TTC549 (cell line): Measurements from ENCODE around the gene UBXN10.

Source experiments
- FAIRE-seq: peaks from 2 replicates; lab custom pipeline; 2012; peaks lifted over from hg19 to GRCh38; lab: Jason Lieb, UNC

The UBXN10 gene

GRCh38 chr1:20151906-20152598 is 33.8 kb upstream of the UBXN10 start:
- no peak for FAIRE-seq

DNA sequence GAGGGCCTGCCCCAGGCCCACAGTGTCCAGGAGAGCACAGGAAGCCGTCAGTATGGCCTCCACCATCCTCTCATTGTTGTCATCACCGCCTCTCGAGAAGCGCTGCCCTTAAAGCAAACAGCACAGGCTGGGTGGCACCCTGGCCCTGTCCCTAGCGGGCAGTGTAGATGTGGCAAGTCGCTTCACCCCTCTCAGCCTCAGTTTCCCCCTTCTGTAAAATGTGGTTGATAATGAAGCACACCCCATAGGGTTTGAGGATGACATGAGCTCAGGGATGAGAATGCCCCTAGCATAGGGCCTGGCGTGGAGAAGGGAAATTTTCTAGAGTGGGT is 33.3 kb upstream of the UBXN10 start:
- no peak for FAIRE-seq

DNA sequence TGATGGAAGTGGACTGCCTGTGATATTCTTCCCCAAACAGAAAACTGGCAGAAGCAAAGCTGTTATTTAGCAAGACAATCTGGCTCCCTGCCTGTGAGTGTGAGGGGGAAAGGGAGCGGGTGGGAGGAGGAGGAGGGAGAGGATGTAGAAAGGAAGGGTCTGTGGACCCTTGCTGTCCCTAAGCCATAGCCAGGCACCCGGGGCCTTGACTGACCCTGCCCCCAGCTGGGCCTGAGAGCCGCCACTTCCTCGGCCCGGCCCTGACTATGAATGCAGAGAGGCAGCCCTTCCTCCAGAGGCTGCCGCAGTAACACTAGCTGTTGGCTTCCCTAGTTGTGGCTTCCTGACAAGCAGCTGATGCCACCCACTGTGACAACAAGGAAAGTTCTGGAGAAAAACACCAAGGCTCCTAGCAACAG is 32.9 kb upstream of the UBXN10 start:
- no peak for FAIRE-seq

DNA sequence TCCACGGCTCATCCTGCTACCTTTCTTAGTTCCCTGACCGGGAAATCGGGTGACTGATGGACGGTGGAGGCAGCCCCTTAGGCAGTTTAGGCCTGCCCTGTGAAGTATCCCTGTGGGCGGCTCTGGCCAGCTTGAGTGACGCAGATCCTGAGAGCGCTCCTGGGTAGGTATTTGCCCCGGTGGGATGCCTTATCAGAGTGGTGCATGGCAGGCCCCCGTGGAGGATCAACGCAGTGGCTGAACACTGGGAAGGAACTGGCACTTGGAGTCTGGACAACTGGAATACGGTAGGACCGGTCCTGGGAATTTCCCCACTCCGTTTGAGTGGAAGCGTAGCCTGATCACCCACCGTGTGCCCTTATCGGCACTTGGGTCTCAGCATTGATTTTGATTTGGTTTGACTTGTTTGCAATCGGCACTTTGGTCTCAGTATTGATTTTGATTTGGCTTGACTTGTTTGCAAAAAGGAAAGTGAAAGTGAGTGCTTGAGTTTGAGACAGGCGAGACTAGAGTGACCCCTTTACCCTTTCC is 31.5 kb upstream of the UBXN10 start:
- FAIRE-seq = no peak

- no peak for FAIRE-seq
These were observed 27.4 kb upstream of the UBXN10 start for GRCh38 chr1:20158358-20159070.

DNA sequence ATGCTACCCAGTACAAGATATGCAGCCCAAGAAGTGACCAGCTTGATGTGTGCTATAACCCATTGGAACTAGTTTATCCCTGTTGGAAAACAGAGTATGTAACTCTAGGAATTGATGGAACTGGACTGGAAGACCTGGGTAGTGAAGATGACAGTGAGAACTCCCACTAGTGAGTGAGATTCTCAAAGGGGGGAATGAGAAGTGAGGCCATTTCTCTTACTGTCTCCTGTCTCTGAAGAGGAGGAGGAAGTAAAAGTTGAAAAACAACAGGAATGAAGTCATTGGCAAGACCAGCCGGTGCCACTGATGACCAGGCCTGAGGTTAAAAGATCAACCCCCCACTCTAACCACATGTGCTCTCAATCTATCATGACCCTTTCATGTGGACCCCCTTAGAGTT is 25.9 kb upstream of the UBXN10 start:
- no peak for FAIRE-seq

DNA sequence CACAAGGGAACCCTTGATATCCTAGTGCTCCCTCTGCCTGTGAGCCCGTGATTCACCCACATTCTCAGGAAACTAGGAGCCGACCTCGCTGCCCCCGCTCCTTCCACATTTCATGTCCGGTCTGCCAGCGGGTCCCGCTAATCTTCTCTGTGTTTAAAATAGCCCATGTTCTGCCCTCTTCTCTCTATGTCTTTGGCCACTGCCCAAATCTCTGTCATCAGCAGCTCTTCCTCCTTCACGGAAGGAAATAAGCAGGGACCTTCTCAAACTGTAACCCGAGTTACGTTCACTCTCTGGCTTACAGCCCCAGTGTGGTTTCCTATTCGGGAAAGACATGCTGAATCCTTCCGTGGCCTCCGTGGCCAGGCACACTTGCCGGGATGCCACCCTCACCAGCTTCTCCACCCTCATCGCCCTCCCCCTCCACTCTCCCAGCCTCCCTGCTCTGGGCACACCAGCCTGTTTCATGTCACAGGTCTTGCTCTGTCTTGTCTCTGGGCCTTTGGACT is 21.1 kb upstream of the UBXN10 start:
- no peak for FAIRE-seq

DNA sequence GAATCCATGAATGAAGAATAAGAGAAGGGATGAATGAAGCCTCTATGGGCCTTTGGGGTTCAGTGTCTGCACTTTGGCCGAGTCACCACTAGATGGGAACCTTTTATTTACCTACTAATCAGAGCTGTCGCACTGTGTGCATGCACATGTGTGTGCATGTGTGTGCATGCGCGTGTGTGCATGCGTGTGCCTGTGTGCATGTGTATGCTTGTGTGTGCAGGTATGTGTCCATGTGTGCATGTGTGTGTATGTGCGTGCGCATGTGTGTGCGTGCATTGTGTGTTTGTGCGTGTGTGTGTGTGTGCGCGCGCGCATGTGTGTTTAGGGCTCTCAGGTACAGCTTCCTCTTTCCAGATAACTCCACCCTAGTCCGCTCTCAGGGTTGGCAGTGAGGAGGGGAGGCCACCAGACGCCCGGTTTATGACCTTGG is 20.4 kb upstream of the UBXN10 start:
- no peak for FAIRE-seq

- no peak for FAIRE-seq
These were observed 19.8 kb upstream of the UBXN10 start for GRCh38 chr1:20166051-20166450.

DNA sequence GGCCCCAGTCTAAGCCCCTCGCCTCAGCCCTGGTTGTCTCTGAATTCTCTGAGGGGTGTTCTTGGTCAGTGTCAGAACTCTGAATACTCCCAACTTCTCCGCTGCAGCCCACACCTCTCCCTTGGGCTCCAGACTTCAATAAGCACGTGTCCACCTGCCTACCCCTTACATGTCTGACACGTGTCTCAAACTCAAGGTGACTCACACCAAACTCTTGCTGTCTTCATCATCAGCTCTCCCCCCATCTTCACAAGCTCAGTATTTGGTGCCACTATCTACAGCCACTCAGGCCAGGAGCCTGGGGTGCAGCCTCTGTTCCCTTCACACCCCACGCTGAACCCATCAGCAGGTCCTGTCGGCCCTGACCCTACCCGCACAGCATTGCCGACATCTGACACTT is 18.8 kb upstream of the UBXN10 start:
- FAIRE-seq = no peak

GRCh38 chr1:20168564-20169491 is 17.1 kb upstream of the UBXN10 start:
- no peak for FAIRE-seq

- no peak for FAIRE-seq
These were observed 16.0 kb upstream of the UBXN10 start for GRCh38 chr1:20169932-20170331.

GRCh38 chr1:20172033-20172590 is 13.8 kb upstream of the UBXN10 start:
- FAIRE-seq = no peak

- FAIRE-seq = no peak
These were observed 10.8 kb upstream of the UBXN10 start for GRCh38 chr1:20174937-20175666.

- no peak for FAIRE-seq
These were observed 7.1 kb upstream of the UBXN10 start for GRCh38 chr1:20178634-20179370.

DNA sequence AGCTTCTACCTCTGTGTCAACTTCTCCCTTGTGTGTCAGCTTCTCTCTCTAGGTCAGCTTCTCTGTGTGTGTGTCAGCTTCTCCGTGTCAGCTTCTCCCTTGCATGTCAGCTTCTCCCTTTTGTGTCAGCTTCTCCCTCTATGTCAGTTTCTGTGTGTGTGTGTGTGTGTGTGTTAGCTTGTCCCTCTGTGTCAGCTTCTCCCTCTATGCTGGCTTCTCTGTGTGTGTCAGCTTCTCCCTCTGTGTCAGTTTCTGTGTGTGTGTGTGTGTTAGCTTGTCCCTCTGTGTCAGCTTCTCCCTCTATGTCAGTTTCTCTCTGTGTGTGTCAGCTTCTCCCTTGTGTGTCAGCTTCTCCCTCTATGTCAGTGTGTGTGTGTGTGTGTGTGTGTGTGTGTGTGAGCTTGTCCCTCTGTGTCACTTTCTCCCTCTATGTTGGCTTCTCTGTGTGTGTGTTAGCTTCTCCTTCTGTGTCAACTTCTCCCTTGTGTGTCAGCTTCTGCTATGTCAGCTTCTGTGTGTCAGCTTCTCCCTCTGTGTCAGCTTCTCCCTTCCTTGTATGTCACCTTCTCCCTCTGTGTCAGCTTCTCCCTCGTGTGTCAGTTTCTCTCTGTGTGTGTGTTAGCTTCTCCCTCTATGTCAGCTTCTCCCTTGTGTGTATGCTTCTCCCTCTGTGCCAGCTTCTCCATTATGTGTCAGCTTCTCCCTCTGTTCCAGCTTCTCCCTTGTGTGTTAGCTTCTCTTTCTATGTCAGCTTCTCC is 6.3 kb upstream of the UBXN10 start:
- no peak for FAIRE-seq

DNA sequence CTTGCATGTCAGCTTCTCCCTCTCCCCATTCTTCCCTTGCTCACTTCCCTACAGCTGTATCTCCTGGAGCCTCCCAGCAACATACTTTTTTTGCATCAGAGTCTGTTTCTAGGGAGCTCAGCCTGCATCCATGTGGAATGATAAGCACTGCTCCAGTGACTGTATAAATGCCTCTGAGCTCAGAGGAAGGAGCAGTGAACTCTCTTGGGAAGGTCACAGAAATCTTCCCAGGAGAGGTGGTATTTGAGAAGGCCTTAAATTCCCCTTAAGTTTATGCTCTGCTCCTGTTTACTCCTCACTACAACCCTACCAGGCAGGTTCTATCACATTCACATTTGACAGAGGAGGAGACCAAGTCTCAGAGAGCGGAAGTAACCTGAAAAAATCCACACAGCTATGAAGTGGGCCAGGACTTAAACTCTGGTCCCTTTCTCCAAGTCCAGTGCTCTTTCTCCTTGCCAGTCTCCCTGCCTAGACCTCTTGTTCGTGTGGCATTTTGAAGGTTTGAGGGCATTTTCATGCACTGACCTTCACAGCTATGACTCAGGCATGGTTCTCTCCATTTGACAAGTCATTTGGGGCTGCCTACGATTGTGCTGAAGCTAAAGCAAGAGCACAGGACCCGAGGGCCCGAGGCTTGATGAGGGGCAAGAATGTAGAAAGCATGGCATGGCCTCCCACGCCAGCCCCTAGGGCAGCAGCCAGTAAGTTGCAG is 5.6 kb upstream of the UBXN10 start:
- no peak for FAIRE-seq

DNA sequence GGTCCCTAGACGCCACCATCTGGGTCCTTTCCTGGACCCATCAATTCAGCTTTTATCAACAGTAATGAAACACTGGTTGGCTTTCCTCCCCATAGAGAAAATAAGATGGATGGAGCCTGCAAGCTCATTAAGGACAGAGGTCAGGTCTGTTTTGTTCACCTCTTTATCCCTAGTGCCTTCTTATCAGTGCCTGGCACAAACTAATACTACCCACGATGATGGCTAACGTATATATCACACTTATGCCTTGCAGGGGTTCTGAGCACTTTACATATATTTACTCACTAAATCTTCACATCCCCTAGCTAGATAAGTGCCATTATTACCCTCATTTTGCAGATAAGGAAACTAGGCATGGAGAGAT is 5.1 kb upstream of the UBXN10 start:
- FAIRE-seq = no peak

DNA sequence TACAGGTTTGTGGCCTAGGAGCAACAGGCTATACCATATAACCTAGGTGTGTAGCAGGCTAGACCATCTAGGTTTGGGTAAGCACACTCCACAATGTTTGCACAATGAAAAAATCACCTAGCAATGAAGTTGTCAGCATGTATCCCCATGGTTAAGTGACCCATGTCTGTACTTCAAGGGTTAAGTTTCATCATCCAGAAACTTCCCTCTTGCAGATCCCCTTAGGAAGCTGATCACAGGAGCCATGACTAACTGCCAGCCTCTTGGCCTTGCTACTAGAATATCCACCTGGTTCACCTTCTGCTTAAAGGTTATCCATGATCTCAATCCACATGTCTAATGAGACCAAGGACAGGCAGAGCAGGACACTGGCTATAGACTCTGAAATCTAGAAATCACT is 3.5 kb upstream of the UBXN10 start:
- no peak for FAIRE-seq

- no peak for FAIRE-seq
These were observed 2.9 kb upstream of the UBXN10 start for GRCh38 chr1:20183035-20183434.
